ENCODE measurements around the gene PACRG.

The PACRG gene

DNA sequence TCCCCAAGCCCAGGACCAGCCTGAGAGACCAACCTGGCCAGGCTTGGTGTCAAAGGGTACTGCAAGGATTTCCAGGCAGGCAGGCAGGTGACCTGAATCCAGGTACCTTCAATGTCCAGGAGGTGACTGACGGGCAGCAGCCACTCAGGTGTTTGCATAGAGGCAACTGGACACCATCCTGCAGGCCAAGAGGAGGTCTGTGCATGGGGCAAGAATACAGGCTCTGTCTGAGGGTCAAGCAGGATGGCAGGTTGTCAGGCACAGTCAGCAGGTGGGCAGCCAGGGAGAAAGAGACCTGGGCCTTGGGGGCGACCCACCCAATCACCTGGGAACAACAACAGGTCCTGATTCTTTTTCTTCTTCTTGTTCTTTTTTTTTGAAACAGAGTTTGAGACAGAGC is 527.5 kb downstream of the PACRG start:
- DNase-seq = no peak

DNA sequence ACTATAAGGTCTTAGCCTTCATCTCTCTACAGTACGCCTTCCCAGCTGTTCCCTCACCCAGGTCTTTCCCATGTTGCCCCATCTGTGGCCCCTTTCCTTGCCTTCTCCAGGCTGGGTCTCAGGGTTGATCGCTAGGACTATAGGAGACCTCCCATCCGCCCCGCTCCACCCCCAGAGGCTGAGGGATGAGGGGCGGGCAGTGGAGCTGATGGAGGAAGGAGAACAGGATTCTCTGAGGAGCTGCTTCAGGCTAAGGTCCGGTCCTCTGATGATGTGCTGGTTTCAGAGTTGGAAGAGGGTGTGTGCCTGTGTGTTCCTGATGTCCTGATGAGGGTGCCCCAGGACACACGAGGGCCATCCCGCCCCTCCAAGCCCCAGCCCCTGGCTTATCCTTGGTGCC is 531.9 kb downstream of the PACRG start:
- no peak for DNase-seq

DNA sequence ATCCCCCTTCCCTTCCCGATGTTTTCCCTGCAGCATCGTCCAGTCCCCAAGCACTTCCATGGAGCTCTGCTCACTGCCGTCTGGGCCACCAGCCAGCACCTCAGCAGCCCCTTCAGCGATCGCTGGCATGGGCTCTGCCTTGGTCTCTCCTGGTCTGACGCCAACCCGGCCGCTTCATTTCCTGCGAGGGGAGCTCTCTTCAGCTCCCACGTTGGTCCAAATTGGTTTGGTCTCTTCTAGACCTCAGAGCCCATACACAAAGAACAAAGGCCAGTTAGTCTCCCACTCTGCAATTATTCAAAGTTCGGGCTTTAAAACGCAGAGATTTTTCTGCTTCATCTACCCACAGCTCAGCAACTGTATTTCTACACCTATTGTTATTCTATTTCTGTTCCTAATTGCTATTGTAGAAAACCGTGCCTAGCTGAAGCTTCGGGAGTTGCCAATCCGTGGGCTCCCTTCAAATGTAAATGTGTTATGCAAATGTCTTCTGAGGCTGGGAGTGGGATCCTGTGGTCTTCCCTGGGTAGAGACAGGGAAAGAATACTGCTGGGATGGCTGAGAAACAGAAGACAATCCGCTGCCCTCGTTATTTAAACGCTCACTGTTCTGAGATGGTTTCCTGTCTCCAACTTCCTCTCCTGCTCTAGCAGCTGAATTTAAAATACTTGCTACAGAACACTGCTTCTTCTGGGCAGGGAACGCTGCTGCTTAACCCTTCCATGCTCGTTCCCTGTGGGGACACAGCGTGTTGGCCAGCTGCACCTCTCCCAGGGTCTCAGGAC is 532.5 kb downstream of the PACRG start:
- no peak for DNase-seq

DNA sequence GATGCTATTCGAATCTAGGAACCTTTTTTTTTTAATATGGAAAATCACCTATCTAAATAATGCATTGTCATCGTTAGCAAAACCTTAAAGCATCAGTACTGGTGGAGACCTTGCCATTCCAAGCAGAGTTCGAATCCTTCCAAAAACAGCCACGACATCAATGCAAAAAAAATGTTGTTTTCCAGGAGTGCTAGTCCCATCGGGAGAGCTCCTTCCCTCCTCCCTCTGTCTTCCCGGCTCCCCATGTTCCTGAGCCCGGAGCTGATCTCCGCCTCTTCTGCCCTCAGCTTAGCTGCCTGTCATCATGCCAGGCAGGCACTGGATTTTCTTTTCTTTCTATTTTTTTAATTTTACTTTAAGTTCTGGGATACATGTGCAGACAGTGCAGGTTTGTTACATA is 533.1 kb downstream of the PACRG start:
- no peak for DNase-seq

DNA sequence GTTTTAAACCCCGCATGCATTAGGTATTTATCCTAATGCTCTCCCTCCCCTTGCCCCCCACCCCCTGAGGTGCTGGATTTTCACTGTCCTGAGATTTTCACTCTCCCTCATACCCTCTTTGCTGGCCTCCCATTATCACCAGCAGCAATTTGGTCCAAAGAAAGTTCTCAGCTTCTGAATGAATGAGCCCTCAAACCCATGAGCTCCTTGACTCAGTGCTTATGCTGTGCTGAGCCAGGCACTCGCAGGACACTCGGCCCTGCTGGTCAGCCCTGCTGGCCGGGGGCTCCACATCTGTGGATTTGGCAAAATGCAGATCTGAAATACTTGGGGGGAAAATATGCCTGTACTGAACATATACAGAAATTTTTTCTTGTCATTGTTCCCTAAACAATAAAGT is 533.6 kb downstream of the PACRG start:
- DNase-seq = no peak

DNA sequence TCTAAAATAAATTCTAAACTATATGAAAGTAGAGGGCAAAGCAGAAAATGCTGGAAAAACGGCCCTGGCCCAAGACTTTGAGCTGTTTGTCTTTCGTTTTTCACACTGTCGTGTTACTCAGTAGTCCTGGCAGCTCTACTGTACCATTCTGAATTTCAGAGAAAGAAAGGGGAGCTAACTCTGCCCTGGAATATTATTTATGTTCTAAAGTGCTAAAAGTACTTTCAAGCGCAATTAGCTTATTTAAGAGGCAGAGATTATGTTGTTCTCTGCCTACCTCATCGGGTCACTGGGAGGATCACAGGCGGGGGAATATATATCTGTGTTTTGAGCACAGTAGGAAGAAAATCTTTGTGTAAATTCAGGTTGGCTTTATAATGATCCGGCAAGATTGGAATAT is 534.3 kb downstream of the PACRG start:
- DNase-seq = no peak

DNA sequence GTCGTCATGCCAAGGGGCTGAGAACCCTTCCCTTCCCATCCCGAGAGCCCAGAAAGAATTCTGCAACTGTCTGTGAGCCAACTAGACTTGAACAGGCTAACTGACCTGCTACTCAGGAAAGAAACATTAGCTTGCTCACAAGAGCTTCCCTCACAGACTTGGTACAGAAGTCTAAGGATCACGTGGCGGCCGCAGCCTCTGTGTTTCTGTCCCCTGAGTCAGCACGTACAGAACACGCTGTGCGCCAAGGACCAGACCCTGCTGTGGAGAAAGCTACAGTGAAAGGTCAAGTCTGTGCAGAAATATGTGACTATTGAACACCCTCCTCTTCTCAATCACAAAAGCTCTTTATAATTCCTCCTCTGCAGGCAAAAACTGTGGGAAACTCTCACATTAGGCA is 535.4 kb downstream of the PACRG start:
- DNase-seq = no peak

DNA sequence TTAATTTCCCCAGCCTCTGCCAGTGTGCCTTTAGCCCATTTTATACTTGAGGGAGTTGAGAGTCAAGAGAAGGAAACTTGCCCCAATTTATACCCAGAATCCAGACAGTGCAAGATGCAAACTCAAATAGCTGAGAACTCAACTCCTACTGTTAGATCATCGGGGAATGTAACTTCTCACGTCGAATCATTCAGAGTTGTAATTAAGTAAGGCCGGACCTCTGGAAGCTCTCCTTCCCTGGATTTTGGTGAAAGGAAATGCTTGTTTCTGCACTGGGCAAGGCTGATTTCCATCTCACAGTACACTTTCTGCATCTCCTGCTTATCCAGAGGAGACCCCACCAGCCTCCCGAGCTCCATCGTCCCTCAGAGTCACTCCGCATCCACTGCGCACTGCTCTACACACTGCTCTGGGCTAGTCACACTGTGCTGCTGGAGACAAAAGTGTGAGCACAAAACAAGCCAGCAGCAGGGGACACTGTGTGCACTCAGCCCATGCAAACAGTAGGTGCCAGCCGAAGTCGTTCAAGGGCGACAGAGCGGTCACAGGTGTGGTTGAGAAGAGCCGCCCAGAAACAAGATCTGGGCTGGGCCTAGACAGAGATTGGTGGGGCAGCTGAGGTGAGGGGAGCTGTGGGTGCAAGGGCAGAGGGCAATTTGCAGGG is 536.4 kb downstream of the PACRG start:
- no peak for DNase-seq

DNA sequence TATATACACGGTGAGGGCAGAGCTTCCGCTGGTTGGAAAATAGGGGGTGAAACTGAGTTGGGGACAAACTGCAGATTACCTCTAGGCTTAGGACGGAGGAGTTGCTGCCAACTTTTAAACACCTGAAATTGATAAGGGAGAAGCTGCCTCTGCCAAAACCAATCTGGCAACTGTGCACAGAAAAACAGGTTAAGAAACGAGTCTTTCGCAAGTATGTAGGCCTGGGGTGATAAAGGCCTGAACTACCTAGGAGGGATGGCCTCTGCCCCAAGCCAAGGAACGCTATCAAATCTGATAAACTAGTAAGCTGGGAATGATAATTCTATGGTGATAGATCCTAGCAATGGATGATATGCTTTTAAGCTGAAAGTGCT is 536.9 kb downstream of the PACRG start:
- DNase-seq = no peak

DNA sequence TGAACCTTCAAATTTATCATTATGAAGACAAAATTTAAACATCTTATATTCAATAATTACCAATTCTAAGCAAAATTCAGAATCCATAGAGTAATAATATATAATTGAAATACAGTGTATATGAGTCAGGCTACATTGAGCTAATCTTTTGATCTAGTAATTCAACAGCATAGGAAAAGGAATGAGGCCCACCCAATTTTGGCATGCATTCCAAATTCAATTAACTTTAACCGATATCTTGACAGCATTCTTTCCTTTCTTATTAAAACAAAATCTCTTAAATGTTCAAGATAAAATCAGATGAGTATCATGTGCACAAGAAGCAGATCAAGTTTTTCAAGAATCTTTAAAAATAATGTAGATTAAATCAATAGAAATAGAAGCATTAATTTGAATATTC is 553.9 kb downstream of the PACRG start:
- no peak for DNase-seq

DNA sequence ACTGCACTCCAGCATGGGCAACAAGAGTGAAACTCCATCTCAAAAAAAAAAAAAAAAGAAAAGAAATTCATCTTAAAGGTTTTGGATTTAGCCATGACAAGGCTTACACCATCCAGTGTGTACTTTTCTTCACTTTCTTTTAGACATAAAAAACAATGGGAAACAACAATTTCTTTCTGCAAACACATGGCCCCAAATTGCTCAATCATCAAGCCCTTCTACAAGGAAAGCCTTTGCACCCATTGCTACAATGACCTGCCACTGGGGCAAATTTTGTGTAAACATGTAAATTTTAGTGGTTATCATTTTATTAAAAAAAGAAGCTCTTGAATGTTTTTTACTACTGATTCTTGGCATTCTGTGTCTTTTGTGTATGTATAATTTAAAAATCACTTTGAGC is 554.9 kb downstream of the PACRG start:
- no peak for DNase-seq

DNA sequence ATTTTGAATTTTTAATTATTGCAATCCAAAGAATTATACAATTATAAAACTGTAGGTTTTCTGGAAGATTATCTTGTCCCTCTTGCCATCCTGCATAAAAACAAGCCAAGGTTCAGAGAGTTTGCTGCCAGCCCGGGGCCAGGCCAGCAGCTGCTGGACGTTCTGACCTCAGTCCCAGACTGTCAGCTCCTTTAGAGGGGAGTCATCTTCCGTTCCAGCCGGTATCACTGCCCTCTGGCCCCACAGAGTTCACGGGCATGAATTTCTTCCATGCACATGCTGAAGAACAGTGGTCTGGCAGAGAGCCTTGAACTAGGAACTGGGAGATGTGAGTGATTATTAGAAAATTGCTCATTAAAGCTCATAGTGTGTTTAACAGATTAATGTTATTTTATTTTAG is 556.4 kb downstream of the PACRG start:
- DNase-seq = no peak

DNA sequence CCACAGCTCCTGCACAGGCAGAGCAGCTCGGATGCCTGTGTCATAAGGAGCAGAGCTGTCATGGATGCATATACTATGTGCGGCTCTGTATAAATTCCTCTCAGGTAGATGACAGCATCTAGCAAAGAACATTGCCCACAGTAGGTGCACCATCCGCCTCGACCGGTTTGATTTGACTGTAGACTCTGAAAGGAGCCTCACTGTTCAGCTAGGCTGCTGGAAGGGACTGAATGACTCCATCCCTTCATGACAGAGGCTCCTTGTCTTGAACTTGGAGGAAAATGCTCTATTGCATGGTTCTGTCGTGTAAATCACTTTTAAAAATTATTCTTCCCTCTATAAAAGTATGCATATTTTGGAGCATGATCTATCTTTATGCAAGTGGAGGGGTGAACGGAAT is 557.9 kb downstream of the PACRG start:
- DNase-seq = no peak

DNA sequence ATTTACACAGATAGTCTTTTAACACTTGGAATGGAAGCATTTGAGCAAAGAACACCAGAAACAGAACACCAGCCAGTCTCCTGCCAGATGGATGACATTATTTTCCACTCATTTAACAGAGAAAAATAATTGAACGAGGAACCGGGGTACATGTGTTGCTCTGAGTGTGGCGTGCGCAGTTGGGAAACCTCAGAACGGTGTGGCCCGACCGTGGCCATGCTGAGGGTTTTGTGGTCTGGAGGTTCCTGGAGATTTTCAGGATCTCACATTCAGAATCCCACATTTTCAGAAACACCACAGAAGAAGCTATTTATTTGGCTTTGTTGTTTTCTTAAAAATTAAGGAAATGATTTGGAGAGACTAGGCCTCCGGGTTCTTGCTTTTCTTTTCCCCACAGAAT is 559.9 kb downstream of the PACRG start:
- no peak for DNase-seq

DNA sequence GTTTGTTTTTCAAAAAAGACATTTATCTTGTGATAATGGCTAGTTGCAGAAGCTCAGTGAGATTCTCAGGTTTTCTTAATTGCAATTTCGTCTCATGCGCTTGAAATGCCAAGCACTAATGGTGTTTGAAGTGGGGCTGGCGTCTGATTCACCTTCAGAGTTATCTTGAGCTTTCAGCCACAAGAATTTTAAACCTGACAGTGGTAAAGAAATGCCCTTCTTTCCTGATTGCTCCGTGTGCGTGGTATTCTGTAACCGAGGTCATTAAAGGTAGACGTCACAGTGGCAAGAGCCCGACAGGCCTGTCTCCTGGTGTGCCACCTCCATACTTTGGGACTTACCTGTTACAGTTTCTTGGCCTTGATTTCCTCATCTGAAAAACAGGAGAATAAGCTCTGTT is 560.3 kb downstream of the PACRG start:
- DNase-seq = no peak

DNA sequence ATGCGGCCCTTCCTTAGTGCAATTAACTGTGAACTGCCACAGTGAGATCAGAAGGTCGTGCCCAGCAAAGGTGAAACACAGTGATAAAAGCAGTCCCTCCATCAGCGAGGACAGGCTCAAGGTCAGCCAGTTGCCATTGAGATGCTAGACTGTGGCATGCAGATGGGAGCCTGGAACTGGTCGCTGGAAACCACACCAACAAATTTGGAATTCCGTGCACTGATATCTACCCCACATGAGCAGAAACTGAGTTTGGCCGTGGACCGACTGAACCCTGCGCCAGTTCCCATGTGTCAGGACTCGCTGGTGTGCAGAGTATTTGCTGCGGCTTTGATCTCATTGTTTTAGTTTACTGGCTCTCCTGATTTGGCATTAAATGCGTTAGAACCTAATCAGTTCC is 561.1 kb downstream of the PACRG start:
- no peak for DNase-seq

DNA sequence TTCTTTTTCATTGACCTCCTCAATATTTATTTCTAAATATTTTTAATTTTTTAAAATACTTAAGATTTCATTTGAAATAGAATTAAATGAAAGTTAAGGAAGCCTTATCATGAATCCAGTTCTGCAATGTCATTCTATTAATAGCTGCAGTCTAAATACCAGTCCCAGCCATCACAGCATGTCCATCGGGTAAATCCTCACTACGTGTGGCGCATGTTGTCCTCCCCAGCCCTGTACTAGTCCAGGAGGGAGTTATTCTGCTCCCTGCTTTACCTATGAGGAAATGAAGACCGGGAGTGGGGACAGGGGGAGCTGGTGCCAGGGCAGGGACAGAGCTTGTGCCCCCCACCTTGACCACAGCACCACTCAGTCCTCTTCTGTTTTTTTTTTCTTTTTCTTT is 561.7 kb downstream of the PACRG start:
- no peak for DNase-seq

DNA sequence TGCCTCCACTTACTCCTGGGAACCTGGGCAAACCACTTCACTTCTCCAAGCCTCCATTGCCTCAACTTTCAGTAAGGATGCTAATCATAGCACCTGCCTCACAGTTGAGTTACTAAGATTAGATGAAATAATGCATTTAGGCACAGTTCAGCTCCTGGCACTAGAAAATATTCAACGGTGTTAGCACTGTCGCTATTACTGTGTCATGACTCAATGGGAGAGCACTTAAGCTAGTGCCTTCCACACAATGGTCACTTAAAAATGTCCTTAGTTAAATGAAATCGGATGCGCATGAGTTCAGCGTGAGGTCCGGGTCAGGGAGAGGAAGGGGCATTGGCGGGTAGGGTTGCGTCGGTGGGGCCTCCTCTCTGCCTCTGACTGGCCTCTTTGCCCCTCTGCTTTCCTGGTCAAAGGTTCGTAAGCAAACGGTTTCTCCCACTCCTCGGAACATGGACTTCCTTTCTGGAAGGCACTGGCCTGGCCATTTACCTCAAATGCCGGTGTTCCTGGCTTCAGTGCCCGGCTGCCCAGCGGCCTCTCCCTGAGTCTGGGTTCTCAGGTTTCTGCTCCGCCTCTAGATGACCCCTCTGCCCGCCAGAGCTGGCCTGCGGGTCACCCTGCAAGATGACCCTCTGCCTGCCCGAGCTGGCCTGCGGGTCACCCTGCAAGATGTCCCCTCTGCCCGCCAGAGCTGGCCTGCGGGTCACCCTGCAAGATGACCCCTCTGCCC is 562.9 kb downstream of the PACRG start:
- no peak for DNase-seq

DNA sequence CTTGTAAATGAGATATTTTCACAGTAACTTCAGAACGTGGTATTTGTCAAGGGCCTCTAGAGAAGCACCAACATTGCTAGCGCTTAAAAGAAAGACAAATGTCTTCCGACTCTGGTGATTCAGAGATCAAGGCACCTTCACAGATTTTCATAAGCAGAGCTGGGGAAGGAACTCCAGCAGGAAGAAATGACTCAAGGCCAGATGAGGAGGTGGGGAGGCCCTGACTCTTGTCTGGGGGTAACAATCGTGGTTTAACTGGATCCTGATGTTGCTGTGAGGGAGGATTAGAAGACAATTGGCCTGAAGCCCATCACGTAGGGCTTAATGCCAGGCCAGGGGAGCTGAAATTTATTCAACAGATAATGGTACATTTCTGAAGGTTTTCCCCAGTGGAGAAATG is 563.8 kb downstream of the PACRG start:
- DNase-seq = no peak

DNA sequence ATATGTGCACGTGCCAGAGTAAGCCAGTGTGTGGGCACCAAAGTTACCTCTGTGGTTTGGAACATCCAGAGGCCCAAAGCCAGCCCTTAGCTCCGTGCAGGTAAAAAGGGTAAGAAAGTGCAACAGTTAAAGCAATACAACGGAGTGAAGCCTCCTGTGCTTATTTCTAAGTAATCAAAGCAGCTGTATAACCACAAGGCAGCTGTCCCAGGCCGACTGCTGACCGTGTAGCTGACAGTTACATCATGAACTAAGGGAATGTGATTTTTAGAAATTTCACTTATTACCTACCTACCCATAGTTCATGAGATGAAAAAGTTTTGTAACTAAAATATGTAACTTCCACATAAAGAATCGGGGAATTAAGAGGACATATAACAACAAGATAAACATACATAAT is 565.5 kb downstream of the PACRG start:
- no peak for DNase-seq

DNA sequence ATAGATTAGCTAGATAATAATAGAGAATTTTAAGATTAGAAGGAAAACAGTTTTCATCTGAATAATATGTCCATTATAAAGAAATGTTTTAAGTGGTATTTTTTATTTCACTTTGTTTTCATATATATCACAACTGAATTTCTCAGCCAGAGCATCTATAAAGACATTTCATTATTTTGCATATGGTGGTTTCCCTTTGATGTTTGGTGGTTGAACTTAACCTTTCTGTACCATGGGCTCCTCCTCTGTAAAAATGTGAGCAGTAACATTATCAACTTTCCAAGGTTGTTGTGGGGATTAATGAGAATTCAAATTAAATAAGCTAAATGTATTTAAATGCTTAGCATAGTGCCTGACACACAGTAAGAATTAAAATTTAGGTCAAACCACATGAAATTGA is 567.0 kb downstream of the PACRG start:
- no peak for DNase-seq

DNA sequence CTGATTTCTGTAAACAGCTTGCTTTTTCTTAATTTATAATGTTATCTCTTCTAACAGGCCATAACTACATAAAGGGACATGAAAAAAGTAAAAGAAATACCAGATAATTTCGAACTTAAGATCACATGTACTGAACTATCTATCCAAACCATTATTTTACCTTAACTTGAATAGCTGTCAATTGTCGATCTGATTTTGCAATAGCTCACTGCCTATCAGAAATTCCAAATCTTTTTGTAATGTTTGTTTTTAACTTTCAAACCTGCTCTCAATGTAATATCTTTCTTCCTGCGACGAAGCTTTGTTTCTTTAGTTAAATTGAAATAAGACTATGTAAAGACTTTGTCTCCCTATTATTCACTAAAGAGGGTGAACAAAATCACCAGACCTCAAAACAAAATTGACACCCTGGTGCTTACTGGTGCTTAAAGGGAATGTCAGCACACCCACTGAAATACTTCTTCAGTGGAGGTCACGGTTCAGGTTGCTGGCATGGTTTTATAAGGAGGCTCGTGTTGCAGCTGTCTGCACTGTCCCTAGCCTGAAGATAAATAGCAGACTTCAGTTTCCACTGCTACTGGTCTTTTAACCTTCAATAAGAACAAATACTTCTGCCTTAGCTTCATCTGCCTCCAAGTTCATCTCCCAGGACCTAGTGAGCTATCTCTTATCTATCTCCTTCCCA is 569.2 kb downstream of the PACRG start:
- no peak for DNase-seq

DNA sequence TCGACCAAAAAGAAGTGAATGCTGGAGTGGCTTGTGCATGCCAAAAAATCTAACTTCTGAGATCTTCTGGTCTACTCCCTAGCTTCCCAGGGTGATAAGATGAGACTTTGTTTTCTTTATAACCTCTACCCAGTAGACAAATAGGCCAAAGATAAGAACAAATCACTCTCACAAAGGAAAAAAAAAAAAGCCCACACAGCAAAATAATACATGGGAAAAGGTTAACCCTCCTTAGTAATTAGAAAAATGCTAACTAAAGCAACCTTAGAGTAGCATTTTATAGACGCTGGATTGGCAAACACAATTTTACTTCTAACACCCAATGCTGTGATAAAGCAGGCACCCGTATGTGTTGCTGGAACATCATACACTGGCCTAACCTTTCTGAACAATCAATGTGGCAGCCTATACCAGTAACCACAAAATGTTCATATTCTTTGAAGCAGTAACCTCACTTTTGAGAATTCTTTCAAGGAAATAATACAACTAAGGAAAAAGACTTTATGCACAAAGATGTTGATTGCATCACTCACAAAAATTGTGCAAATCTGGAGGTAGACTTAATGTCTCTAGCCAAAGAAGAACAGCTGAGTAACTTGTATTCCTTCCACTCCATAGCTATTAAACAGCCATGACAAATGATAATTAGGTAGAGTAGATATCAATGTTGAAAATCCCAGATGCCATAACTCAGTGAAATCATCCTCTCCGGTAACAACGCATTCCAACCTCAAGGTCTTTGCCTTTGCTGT is 570.5 kb downstream of the PACRG start:
- no peak for DNase-seq
